ENCODE measurements around the gene TICRR. TPM values are rescaled to one million over a fixed set of nuclear protein-coding genes. Genes with fewer than 3 reads are reported as not detected.
"Not testable (repeated sequence)": the region's sequence is repeated elsewhere in the genome, so short reads cannot be mapped to it uniquely, and the experiment has no call there.

The TICRR gene
- total and polyA plus RNA-seq, 2 of the 8 experiments (the other 6 are each of a cell fraction or from before 2014, with no cell fraction given) = 13.1 to 34.8 TPM

GRCh38 chr15:89549138-89549537 is 26.1 kb upstream of the TICRR start:
- H2BK15ac ChIP-seq (ENCODE audit: low read length); H2BK12ac ChIP-seq (ENCODE audit: low read depth, low read length); H3K36me3 ChIP-seq (ENCODE audit: control insufficient read depth in 2 of 4, insufficient read depth in 4 of 4, low read length in 3 of 4); H3K4me2 ChIP-seq (ENCODE audit: insufficient read depth in 1 of 2, low read depth in 2 of 2, low read length in 2 of 2); H3K79me2 ChIP-seq (ENCODE audit: control insufficient read depth in 1 of 2, insufficient read depth in 2 of 2, low read length in 2 of 2); H3K56ac ChIP-seq (replicated peaks; ENCODE audit: insufficient read length, low read depth, low read length); DNase-seq (ENCODE audit: low read depth in 1 of 2, low spot score in 2 of 2); H3K23ac ChIP-seq (ENCODE audit: insufficient read length); H2BK20ac ChIP-seq (ENCODE audit: low read length); H3K18ac ChIP-seq (ENCODE audit: extremely low read depth, low read length); H4K20me1 ChIP-seq (replicated peaks in 1 of 2; ENCODE audit: control insufficient read depth in 1 of 2, insufficient read depth in 2 of 2, low read length in 2 of 2); H2AFZ ChIP-seq (ENCODE audit: low read length); H2BK5ac ChIP-seq (ENCODE audit: low read depth, low read length); H3K23me2 ChIP-seq (ENCODE audit: low read depth, low read length); H3K9ac ChIP-seq (replicated peaks in 1 of 4; ENCODE audit: extremely low read depth in 1 of 4, low read depth in 3 of 4, low read length in 3 of 4); H3K9me3 ChIP-seq (ENCODE audit: insufficient read depth in 2 of 2, low read depth in 1 of 2, low read length in 1 of 2); H3K27ac ChIP-seq (ENCODE audit: low read depth, low read length); H3K27me3 ChIP-seq (replicated peaks in 1 of 4; ENCODE audit: control insufficient read depth in 3 of 4, extremely low read depth in 1 of 4, insufficient read depth in 3 of 4, low read length in 3 of 4); FAIRE-seq; H2AK5ac ChIP-seq (ENCODE audit: low read depth, low read length); H3K14ac ChIP-seq (ENCODE audit: insufficient read length); H3K4me1 ChIP-seq (replicated peaks in 1 of 4; ENCODE audit: control insufficient read depth in 3 of 4, insufficient read depth in 4 of 4, low read length in 3 of 4); H4K5ac ChIP-seq (ENCODE audit: insufficient read length, low read depth, low read length); H3K4me3 ChIP-seq (ENCODE audit: extremely low read depth in 1 of 4, insufficient read depth in 2 of 4, low read depth in 3 of 4, low read length in 4 of 4); H4K91ac ChIP-seq (replicated peaks; ENCODE audit: insufficient read length, low read length); H4K8ac ChIP-seq (ENCODE audit: extremely low read depth, insufficient read depth, low read length); H2BK120ac ChIP-seq (replicated peaks; ENCODE audit: low read depth, low read length); H3K4ac ChIP-seq (replicated peaks; ENCODE audit: insufficient read length, low read depth, low read length); POLR2A ChIA-PET (ENCODE audit: partially characterized antibody); H3K79me1 ChIP-seq (ENCODE audit: low read depth, low read length): not testable (repeated sequence)
- CTCF ChIA-PET (ENCODE audit: partially characterized antibody) = interaction anchor here (11.9 kb wide), 1 partner anchor 57 kb away, joined by 126 read pairs; the partner anchor contains the start of gene RHCG
- WGBS, 2 experiments (ENCODE audit: extremely low coverage in 1 of 2, insufficient coverage in 1 of 2, insufficient read length in 1 of 2, insufficient replicate concordance in 2 of 2, low coverage in 1 of 2, low lambda C conversion rate in 2 of 2, missing lambda C conversion rate in 1 of 2) = 79% methylated on average over 4 of the region's 4 CpGs; no CpG with 5 or more reads in 1 of the 2 experiments
